DND-41 (cell line): ENCODE results near the gene KRT83.

Source experiments
- CTCF ChIP-seq: IDR thresholded peaks from 2 replicates; pipeline ENCODE4 v1.5.1; 2012; ENCODE audit warnings: borderline replicate concordance, low read length, moderate library complexity, mild to moderate bottlenecking; ENCODE audit not compliant: poor library complexity, severe bottlenecking; ENCODE audit errors: extremely low read depth
- EZH2 ChIP-seq: IDR thresholded peaks from 3 replicates; pipeline ENCODE4 v1.6.1; 2012; ENCODE audit warnings: borderline replicate concordance, low read depth, mild to moderate bottlenecking, moderate library complexity, low read length, inconsistent platforms; ENCODE audit not compliant: severe bottlenecking

DNA sequence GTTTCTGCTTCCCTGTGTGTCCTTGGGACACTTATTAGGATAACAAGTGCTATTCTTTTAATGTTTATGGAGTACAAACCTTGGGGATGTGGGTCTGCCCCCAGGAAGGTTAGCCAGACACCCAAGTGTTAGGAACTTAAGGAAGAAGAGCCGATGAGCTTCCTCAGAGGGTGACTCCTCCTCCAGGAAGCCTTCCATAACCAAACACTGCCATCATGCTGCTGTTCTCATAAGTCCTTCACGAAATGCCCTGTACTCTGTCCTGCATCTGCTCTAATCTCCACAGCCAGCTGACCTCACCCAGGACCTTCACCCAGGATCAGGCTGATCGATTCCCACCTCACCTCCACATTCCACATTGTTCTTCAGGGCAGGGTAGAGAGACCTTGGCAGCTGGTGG is 47.3 kb upstream of the KRT83 start:
- no peak for TF ChIP-seq CTCF
- no peak for TF ChIP-seq EZH2
